HCT116 (cell line): ENCODE data around the gene PROX1. TPM values are rescaled to one million over a fixed set of nuclear protein-coding genes. Genes with fewer than 3 reads are reported as not detected.

Source experiments
- ATAC-seq: fragments of 200-7000 bp; cut with Tn5 transposase; 2 replicates; pipeline ENCODE4 v1.9.1; 2020; ENCODE audit warnings: mild to moderate bottlenecking, moderate library complexity
- BruUV-seq: library from RNA; stranded (reverse); fragments of 400-500 nt; replicated peaks from 2 replicates; lab custom pipeline; 2021; lab: Mats Ljungman, UMichigan
- CTCF ChIA-PET: fragments of 300-600 bp; sonication (Branson Sonifier 250); formaldehyde crosslinking; loops from one replicate; lab custom pipeline; 2021; ENCODE audit warnings: antibody characterized with exemption; lab: Charles Lee
- POLR2A ChIA-PET: fragments of 300-600, 350-600 bp; sonication (Branson Sonifier 250); formaldehyde crosslinking; loops from one replicate; lab custom pipeline; 2021; ENCODE audit warnings: antibody characterized with exemption; lab: Charles Lee
- RAD21 ChIA-PET, 2 experiments: fragments of 300-600 bp; sonication (Branson Sonifier 250); formaldehyde crosslinking; loops; one replicate each; lab custom pipeline; 2023; ENCODE audit warnings: low total read pairs in 2 of 2; ENCODE audit not compliant: uncharacterized antibody in 2 of 2, unreplicated experiment in 2 of 2, low non-redundant PET in 1 of 2; lab: Charles Lee
- DNase-seq: peaks from one replicate; pipeline ENCODE4 v3.0.0-alpha.2; 2010; ENCODE audit warnings: low read depth, low spot score
- H2AFZ ChIP-seq: fragments of 200-600 bp; shearing (Covaris generic), sonication (generic); 2 replicates; pipeline ENCODE4 v1.6.1; 2017; ENCODE audit warnings: low read depth, mixed run types, mixed read lengths, antibody characterized with exemption, low read length; ENCODE audit not compliant: poor library complexity, severe bottlenecking
- H3K27ac ChIP-seq: 2 replicates; pipeline ENCODE4 v1.5.1; 2012; ENCODE audit warnings: low read depth, low read length
- H3K27me3 ChIP-seq: fragments of 200-600 bp; sonication (generic); 2 replicates; pipeline ENCODE4 v1.6.1; 2016; ENCODE audit warnings: mixed run types, low read length, mixed read lengths; ENCODE audit not compliant: insufficient read depth
- H3K36me3 ChIP-seq, 2 experiments: fragments of 200-500 bp in 1 of 2; fragments of 200-600 bp in 1 of 2; sonication (Bioruptor generic) in 1 of 2; sonication (generic) in 1 of 2; 2 replicates each; pipeline versions ENCODE4 v1.5.1 to v1.6.1; 2014 to 2016; ENCODE audit warnings: low read length in 2 of 2, inconsistent platforms in 1 of 2, mixed read lengths in 1 of 2, mixed run types in 1 of 2; ENCODE audit not compliant: insufficient read depth in 2 of 2, control insufficient read depth in 1 of 2
- H3K4me1 ChIP-seq, 2 experiments: fragments of 200-600 bp in 1 of 2; sonication (generic) in 1 of 2; 2 replicates each; pipeline versions ENCODE4 v1.5.1 to v1.6.1; 2012 to 2017; ENCODE audit warnings: low read length in 2 of 2, inconsistent platforms in 1 of 2, mild to moderate bottlenecking in 1 of 2, mixed read lengths in 1 of 2, mixed run types in 1 of 2, moderate library complexity in 1 of 2; ENCODE audit not compliant: insufficient read depth in 2 of 2, control insufficient read depth in 1 of 2
- H3K4me2 ChIP-seq: fragments of 200-600 bp; sonication (generic); 2 replicates; pipeline ENCODE4 v1.6.1; 2017; ENCODE audit warnings: mixed run types, low read length, mixed read lengths
- H3K4me3 ChIP-seq, 2 experiments: fragments of 200-600 bp in 1 of 2; sonication (generic) in 1 of 2; replicated peaks in 1 of 2; 2 replicates each; pipeline ENCODE4 v1.5.1; 2011 to 2016; ENCODE audit warnings: low read length in 2 of 2, control low read depth in 1 of 2, low read depth in 1 of 2, mild to moderate bottlenecking in 1 of 2, mixed read lengths in 1 of 2, mixed run types in 1 of 2
- H3K79me2 ChIP-seq: fragments of 200-600 bp; sonication (generic); 2 replicates; pipeline ENCODE4 v1.6.1; 2017; ENCODE audit warnings: mild to moderate bottlenecking, mixed run types, low read length, moderate library complexity, mixed read lengths; ENCODE audit not compliant: insufficient read depth
- H3K9ac ChIP-seq: fragments of 200-600 bp; sonication (generic); 2 replicates; pipeline ENCODE4 v1.6.1; 2016; ENCODE audit warnings: low read length, mixed read lengths
- H3K9me2 ChIP-seq: fragments of 200-600 bp; sonication (generic), shearing (Covaris generic); 2 replicates; pipeline ENCODE4 v1.6.1; 2017; ENCODE audit warnings: mixed run types, mild to moderate bottlenecking, moderate library complexity; ENCODE audit not compliant: insufficient read depth
- H3K9me3 ChIP-seq, 2 experiments: fragments of 200-500 bp in 1 of 2; fragments of 200-600 bp in 1 of 2; sonication (Bioruptor generic) in 1 of 2; sonication (generic) in 1 of 2; 2 replicates each; pipeline ENCODE4 v1.6.1; 2014 to 2017; ENCODE audit warnings: low read length in 2 of 2, mixed read lengths in 2 of 2, inconsistent platforms in 1 of 2, low read depth in 1 of 2, mild to moderate bottlenecking in 1 of 2, mixed run types in 1 of 2, moderate library complexity in 1 of 2; ENCODE audit not compliant: control insufficient read depth in 1 of 2, insufficient read depth in 1 of 2
- H4K20me1 ChIP-seq: fragments of 200-600 bp; sonication (generic), shearing (Covaris generic); 2 replicates; pipeline ENCODE4 v1.6.1; 2017; ENCODE audit warnings: mixed run types, mild to moderate bottlenecking, moderate library complexity; ENCODE audit not compliant: insufficient read depth
- RAD21 ChIP-seq: IDR thresholded peaks from 2 replicates; pipeline ENCODE4 v1.6.1; 2012; ENCODE audit warnings: low read depth, mild to moderate bottlenecking
- ZFX ChIP-seq: fragments of 450-650 bp; IDR thresholded peaks from 2 replicates; pipeline ENCODE4 v1.6.1; 2017
- intact Hi-C: fragments of 100-400 bp; cut with micrococcal nuclease; formaldehyde crosslinking; loops from 2 replicates; pipeline ENCODE4 v1.10.0; 2022
- total RNA-seq: library from RNA; stranded (reverse); gene quantifications from one replicate; pipeline ENCODE4 v1.2.1, GENCODE V29; 2021; ENCODE audit not compliant: unreplicated experiment
- TF ChIP-seq, protein P1 (sequence below): IDR thresholded peaks from 2 replicates; pipeline ENCODE4 v1.6.1; 2012
- TF ChIP-seq, protein P2 (sequence below): IDR thresholded peaks from 2 replicates; pipeline ENCODE4 v1.6.1; 2012
- TF ChIP-seq, protein P3 (sequence below): IDR thresholded peaks from 2 replicates; pipeline ENCODE4 v1.6.1; 2012; ENCODE audit warnings: low read depth

Gene PROX1
- total RNA-seq, 1 experiment from 2014 or later = 0.22 TPM

DNA sequence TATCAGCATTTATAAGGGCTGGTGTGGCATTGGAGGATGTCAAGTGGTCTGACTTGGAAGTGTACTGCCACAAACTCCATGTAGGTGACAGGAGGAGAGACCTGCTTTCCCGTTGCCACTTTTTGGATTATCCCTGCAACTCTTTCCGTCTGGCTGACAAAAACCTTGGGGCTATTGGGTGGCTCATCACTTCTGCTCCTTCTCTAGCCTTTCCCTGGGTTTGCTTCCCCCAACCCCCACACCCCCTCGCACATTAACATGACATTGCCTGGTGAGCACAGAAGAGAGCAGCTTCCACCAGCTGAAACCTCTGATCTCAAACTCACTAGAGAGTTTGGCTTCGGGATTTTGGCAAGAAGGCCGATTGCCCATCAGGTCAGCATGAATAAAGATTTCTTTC lies 39.2 kb downstream of the PROX1 start:
- intact Hi-C loops = no loop called here

More for the DNA sequence above, 39.2 kb downstream of the PROX1 start:
- Histone ChIP-seq H3K9me3 (no peaks in the 10 kb centered on the region), H3K9ac (no peak overlapping the region), H4K20me1 (no peaks in the 10 kb centered on the region), H3K27ac (no peak overlapping the region), H3K4me1 (no peaks in the 10 kb centered on the region), H3K79me2 (no peaks in the 10 kb centered on the region), H3K4me2 (no peak overlapping the region), H3K9me2 (no peaks in the 10 kb centered on the region), H3K4me3 (no peak overlapping the region), H2AFZ (no peak overlapping the region), H3K27me3 (peaks cover 9% of the 10 kb centered on the region; the same call in 1 of the 2 replicates), H3K36me3 (no peaks in the 10 kb centered on the region)
- no peak for TF ChIP-seq ZFX
- TF ChIP-seq, protein P1, sequence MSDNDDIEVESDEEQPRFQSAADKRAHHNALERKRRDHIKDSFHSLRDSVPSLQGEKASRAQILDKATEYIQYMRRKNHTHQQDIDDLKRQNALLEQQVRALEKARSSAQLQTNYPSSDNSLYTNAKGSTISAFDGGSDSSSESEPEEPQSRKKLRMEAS = no peak
- TF ChIP-seq, protein P2, sequence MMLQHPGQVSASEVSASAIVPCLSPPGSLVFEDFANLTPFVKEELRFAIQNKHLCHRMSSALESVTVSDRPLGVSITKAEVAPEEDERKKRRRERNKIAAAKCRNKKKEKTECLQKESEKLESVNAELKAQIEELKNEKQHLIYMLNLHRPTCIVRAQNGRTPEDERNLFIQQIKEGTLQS = no peak
- TF ChIP-seq, protein P3, sequence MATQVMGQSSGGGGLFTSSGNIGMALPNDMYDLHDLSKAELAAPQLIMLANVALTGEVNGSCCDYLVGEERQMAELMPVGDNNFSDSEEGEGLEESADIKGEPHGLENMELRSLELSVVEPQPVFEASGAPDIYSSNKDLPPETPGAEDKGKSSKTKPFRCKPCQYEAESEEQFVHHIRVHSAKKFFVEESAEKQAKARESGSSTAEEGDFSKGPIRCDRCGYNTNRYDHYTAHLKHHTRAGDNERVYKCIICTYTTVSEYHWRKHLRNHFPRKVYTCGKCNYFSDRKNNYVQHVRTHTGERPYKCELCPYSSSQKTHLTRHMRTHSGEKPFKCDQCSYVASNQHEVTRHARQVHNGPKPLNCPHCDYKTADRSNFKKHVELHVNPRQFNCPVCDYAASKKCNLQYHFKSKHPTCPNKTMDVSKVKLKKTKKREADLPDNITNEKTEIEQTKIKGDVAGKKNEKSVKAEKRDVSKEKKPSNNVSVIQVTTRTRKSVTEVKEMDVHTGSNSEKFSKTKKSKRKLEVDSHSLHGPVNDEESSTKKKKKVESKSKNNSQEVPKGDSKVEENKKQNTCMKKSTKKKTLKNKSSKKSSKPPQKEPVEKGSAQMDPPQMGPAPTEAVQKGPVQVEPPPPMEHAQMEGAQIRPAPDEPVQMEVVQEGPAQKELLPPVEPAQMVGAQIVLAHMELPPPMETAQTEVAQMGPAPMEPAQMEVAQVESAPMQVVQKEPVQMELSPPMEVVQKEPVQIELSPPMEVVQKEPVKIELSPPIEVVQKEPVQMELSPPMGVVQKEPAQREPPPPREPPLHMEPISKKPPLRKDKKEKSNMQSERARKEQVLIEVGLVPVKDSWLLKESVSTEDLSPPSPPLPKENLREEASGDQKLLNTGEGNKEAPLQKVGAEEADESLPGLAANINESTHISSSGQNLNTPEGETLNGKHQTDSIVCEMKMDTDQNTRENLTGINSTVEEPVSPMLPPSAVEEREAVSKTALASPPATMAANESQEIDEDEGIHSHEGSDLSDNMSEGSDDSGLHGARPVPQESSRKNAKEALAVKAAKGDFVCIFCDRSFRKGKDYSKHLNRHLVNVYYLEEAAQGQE = no peak
- no peak for TF ChIP-seq RAD21
- RAD21 ChIA-PET = no interaction called here
- POLR2A ChIA-PET = no interaction called here
- ATAC-seq = no peak
- CTCF ChIA-PET = no interaction called here
- no TSS peak for BruUV-seq
- no peak for DNase-seq
